NCI-H1417 (cell line): ENCODE data around the gene SEC23A.

Experiments
- DNase-seq, 3 experiments: peaks; one replicate each; lab custom pipeline; 2025; lab: John Stamatoyannopoulos, UW

Gene SEC23A

DNA sequence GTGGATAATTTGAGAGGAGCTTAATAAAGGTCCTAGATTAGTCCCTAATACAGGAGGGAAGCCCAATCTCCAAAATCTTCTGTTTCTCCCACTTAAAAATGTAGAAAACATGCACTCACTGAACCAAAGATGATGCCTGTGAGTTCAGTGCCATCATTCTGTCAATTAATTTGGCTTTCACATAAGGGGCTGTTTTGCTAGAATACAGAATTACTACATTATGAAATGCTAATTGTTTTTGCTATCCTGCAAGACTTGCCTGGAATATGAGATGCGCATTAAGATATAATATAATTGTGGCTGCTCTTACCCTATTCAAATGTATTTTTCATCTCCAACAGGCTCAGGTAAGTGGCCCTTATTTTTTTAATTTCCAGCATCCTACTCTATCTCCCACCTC, 111.7 kb downstream of the SEC23A start:
- no peak for DNase-seq

DNA sequence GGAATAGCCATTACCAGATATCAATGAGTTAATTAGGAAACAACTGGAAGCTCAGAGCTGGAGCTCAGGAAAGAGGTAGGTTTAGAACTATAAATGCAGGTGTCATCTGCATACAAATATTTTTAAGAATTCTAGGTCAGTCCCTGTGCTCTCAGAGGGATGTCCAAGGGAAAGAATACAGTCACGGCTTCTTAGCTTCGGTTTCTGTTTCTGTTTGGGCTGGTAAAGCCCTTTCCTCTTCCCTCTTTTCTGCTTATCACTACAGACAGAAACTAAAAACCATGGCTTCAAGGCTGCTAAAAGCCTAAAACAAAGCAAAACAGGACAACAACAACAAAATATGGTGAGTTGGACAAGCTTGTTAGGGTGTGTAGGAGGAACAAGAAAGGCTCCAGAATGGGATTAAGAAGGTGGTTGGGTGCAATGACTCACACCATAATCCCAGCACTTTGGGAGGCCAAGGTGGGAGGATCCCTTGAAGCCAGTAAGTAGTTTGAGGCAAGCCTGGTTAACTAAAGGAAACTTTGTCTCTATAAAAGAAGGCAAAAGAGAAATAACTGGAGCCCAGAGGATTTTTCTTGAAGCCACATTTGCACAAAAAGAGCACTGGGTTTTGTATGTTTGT, 113.0 kb downstream of the SEC23A start:
- no peak for DNase-seq

DNA sequence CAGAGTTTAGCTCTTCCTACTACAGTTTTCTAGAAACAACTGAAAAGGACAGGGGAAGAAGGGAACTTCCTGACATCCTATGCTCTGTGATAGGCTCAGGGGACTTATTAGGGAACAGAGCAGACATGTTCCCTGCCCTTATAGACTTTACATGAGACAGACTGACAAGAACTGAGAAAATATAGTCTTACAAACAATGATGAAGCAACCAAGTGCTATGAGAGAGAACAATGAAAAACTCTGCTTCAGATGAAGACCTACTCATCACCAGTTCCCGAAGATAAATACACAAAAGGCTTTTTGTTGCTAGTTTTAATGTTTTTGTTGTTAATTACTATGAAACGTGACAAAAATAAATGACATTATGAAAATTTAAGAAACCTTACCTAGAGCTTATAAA, 115.3 kb downstream of the SEC23A start:
- DNase-seq = no peak

DNA sequence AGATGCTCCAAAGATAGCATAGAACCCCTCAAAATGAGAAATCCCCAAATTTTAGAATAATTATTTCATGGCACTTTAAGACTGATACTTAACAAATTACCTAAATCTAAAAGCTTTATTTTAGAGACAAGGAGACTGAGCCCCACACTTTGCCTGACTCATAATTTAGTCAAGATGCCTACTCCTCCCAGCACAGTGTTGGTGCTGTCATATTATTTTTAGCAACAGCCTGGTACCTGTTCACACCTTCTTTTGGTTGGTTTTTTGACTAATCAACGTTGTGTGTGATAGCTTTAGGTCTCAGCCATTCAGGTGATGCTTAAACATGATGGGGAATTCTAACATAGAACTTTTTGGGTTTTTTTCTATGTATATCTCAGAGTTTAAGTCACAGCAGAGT, 120.2 kb downstream of the SEC23A start:
- DNase-seq = no peak

DNA sequence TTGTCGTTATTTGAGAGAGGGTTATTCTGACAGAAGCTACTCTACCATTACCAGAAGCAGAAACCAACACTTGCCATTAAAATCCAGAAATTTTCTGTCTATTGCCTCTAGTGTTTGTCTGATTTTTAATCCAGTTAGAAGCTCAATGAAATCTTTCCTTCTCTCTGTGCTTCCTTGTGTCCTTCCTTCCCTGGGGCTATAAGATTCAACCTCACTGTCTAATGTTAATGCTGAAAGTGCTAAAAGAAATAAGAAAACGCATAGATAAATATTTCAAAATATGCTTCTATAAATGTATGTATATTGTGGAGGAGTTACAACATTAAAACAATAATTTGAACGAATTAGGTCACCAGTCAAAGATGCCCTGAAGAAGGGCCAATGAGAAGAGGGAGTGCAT, 120.8 kb downstream of the SEC23A start:
- DNase-seq = no peak
